ENCODE data around the gene ST6GALNAC4. TPM values are rescaled to one million over a fixed set of nuclear protein-coding genes. Genes with fewer than 3 reads are reported as not detected.

The ST6GALNAC4 gene
- total RNA-seq, 8 experiments from 2014 or later = 6.5 to 54.7 (median 14.6) TPM

GRCh38 chr9:127934986-127935385, 18.1 kb upstream of the ST6GALNAC4 start:
- WGBS, 10 experiments = 20 to 88% (median 86%) methylated on average over 1 to 7 of the region's 11 CpGs; no CpG with 5 or more reads in 7 of the 10 experiments
- in situ Hi-C loops (cut with MboI; ENCODE audit: low pct_unique_long_range_greater_than_20kb in 2 of 9, low sequenced_read_pairs in 9 of 9, unreplicated experiment in 9 of 9) = loop anchor here in 2 of 9 experiments (10.0 to 25.0 kb wide), 2 partner anchors 100 to 102 kb away; no protein-coding TSS in a partner anchor
- ATAC-seq (replicated peaks in 6 of 8) = no peak
- no peak overlapping the region for H3K27ac ChIP-seq
- H3K4me1 ChIP-seq (replicated peaks in 1 of 2) = peaks cover 22% of the 10 kb centered on the region in 2 donors
- no peak overlapping the region for H3K4me3 ChIP-seq

- no peak overlapping the region for H3K4me3 ChIP-seq
- in situ Hi-C loops (cut with MboI; ENCODE audit: low pct_unique_long_range_greater_than_20kb in 2 of 9, low sequenced_read_pairs in 9 of 9, unreplicated experiment in 9 of 9) = loop anchor here in 2 of 9 experiments (10.0 to 25.0 kb wide), 2 partner anchors 101 to 103 kb away; no protein-coding TSS in a partner anchor
- ATAC-seq (replicated peaks in 6 of 8) = no peak
- H3K4me1 ChIP-seq (replicated peaks in 1 of 2) = peaks cover 23 to 27% of the 10 kb centered on the region in 2 donors
- 40 to 100% (median 85%) methylated on average over 1 to 4 of the region's 4 CpGs; no CpG with 5 or more reads in 2 of the 10 experiments for WGBS, 10 experiments
- no peak overlapping the region for H3K27ac ChIP-seq
Measured at GRCh38 chr9:127934248-127934647, 17.4 kb upstream of the ST6GALNAC4 start.

GRCh38 chr9:127931092-127931881, 14.4 kb upstream of the ST6GALNAC4 start:
- peak overlapping the region; percentile 48 to 59 (median 51) for H3K4me3 ChIP-seq
- H3K4me1 ChIP-seq (replicated peaks in 1 of 2) = peaks cover 21 to 31% of the 10 kb centered on the region in 2 donors
- in situ Hi-C loops (cut with MboI; ENCODE audit: low pct_unique_long_range_greater_than_20kb in 2 of 9, low sequenced_read_pairs in 9 of 9, unreplicated experiment in 9 of 9) = loop anchor here in 2 of 9 experiments (10.0 to 25.0 kb wide), 2 partner anchors 104 to 106 kb away; no protein-coding TSS in a partner anchor
- H3K27ac ChIP-seq = peak overlapping the region; percentile 74 to 94
- ATAC-seq (replicated peaks in 6 of 8) = peak; percentile 19 to 63 (median 57)
- 0 to 32% (median 17%) methylated on average over 1 to 10 of the region's 18 CpGs; no CpG with 5 or more reads in 3 of the 10 experiments for WGBS, 10 experiments

- 0 to 37% (median 4%) methylated on average over 2 to 15 of the region's 70 CpGs; no CpG with 5 or more reads in 3 of the 10 experiments for WGBS, 10 experiments
- in situ Hi-C loops (cut with MboI; ENCODE audit: low pct_unique_long_range_greater_than_20kb in 2 of 9, low sequenced_read_pairs in 9 of 9, unreplicated experiment in 9 of 9) = loop anchor here in 2 of 9 experiments (10.0 to 25.0 kb wide), 2 partner anchors 104 to 107 kb away; no protein-coding TSS in a partner anchor
Measured at GRCh38 chr9:127930231-127931091, 13.6 kb upstream of the ST6GALNAC4 start, which contains the start of gene PIP5KL1. Gene PIP5KL1, minus strand, starts transcription at chr9:127930777. Its CDS starts 25 bp downstream, at chr9:127930752.

GRCh38 chr9:127929625-127929979, 12.8 kb upstream of the ST6GALNAC4 start:
- in situ Hi-C loops (cut with MboI; ENCODE audit: low pct_unique_long_range_greater_than_20kb in 2 of 9, low sequenced_read_pairs in 9 of 9, unreplicated experiment in 9 of 9) = loop anchor here in 2 of 9 experiments (10.0 to 25.0 kb wide), 2 partner anchors 108 to 195 kb away; partner anchors contain the start of gene TOR2A (in 1 of the 2)
- no peak for ATAC-seq (replicated peaks in 6 of 8)
- Histone ChIP-seq H3K4me1 (replicated peaks in 1 of 2) (peaks cover 18 to 28% of the 10 kb centered on the region in 2 donors), H3K4me3 (no peak overlapping the region), H3K27ac (no peak overlapping the region)
- WGBS, 10 experiments = 20 to 100% (median 33%) methylated on average over 1 to 2 of the region's 10 CpGs; no CpG with 5 or more reads in 6 of the 10 experiments

More at GRCh38 chr9:127930231-127931091, 13.6 kb upstream of the ST6GALNAC4 start, which contains the start of gene PIP5KL1:
- peak within 1 kb of the TSS; percentile 48 to 59 (median 51) for H3K4me3 ChIP-seq
- H3K27ac ChIP-seq = peak within 1 kb of the TSS; percentile 74 to 94
- peaks cover 18 to 28% of the 10 kb centered on the region in 2 donors for H3K4me1 ChIP-seq (replicated peaks in 1 of 2)
- peak; percentile 69 to 90 (median 86) for ATAC-seq (replicated peaks in 6 of 8)

GRCh38 chr9:127928676-127929624, 12.1 kb upstream of the ST6GALNAC4 start:
- H3K4me1 ChIP-seq (replicated peaks in 1 of 2) = peaks cover 18 to 28% of the 10 kb centered on the region in 2 donors
- ATAC-seq (replicated peaks in 6 of 8) = peak in 1 of 8 experiments; percentile 3
- no peak overlapping the region for H3K27ac ChIP-seq
- in situ Hi-C loops (cut with MboI; ENCODE audit: low pct_unique_long_range_greater_than_20kb in 2 of 9, low sequenced_read_pairs in 9 of 9, unreplicated experiment in 9 of 9) = loop anchor here in 2 of 9 experiments (10.0 to 25.0 kb wide), 2 partner anchors 108 to 194 kb away; partner anchors contain the start of gene TOR2A (in 1 of the 2)
- H3K4me3 ChIP-seq = no peak overlapping the region
- WGBS, 10 experiments = 40 to 62% (median 50%) methylated on average over 1 to 4 of the region's 11 CpGs; no CpG with 5 or more reads in 3 of the 10 experiments

GRCh38 chr9:127927988-127928675, 11.3 kb upstream of the ST6GALNAC4 start:
- H3K4me1 ChIP-seq (replicated peaks in 1 of 2) = peaks cover 18 to 28% of the 10 kb centered on the region in 2 donors
- in situ Hi-C loops (cut with MboI; ENCODE audit: low pct_unique_long_range_greater_than_20kb in 2 of 9, low sequenced_read_pairs in 9 of 9, unreplicated experiment in 9 of 9) = loop anchor here in 2 of 9 experiments (10.0 to 25.0 kb wide), 2 partner anchors 109 to 193 kb away; partner anchors contain the start of gene TOR2A (in 1 of the 2)
- no peak overlapping the region for H3K4me3 ChIP-seq
- H3K27ac ChIP-seq = no peak overlapping the region
- WGBS, 10 experiments = 20 to 38% (median 29%) methylated on average over 1 to 9 of the region's 24 CpGs; no CpG with 5 or more reads in 7 of the 10 experiments
- peak in 3 of 8 experiments; percentile 32 to 47 (median 40) for ATAC-seq (replicated peaks in 6 of 8)

GRCh38 chr9:127927201-127927987, 10.6 kb upstream of the ST6GALNAC4 start:
- WGBS, 10 experiments = 3% methylated on average over 7 of the region's 56 CpGs; no CpG with 5 or more reads in 9 of the 10 experiments
- in situ Hi-C loops (cut with MboI; ENCODE audit: low pct_unique_long_range_greater_than_20kb in 2 of 9, low sequenced_read_pairs in 9 of 9, unreplicated experiment in 9 of 9) = loop anchor here in 2 of 9 experiments (10.0 to 25.0 kb wide), 2 partner anchors 110 to 193 kb away; partner anchors contain the start of gene TOR2A (in 1 of the 2)
- ATAC-seq (replicated peaks in 6 of 8) = peak in 2 of 8 experiments; percentile 2
- Histone ChIP-seq H3K4me1 (replicated peaks in 1 of 2) (peaks cover 18 to 28% of the 10 kb centered on the region in 2 donors), H3K27ac (no peak overlapping the region), H3K4me3 (peak overlapping the region in 1 of 5 donors; percentile 15)

- WGBS, 10 experiments = 0 to 47% methylated on average over 3 of the region's 19 CpGs; no CpG with 5 or more reads in 8 of the 10 experiments
- in situ Hi-C loops (cut with MboI; ENCODE audit: low pct_unique_long_range_greater_than_20kb in 2 of 9, low sequenced_read_pairs in 9 of 9, unreplicated experiment in 9 of 9) = loop anchor here in 2 of 9 experiments (10.0 to 25.0 kb wide), 2 partner anchors 110 to 192 kb away; partner anchors contain the start of gene TOR2A (in 1 of the 2)
- no peak for ATAC-seq (replicated peaks in 6 of 8)
Measured at GRCh38 chr9:127926906-127927200, 10.0 kb upstream of the ST6GALNAC4 start.

More at GRCh38 chr9:127926906-127927200, 10.0 kb upstream of the ST6GALNAC4 start:
- Histone ChIP-seq H3K4me1 (replicated peaks in 1 of 2) (peaks cover 17 to 27% of the 10 kb centered on the region in 2 donors), H3K4me3 (peak overlapping the region in 1 of 5 donors; percentile 15), H3K27ac (no peak overlapping the region)

Data from motor neuron (in vitro differentiated cells).